ENCODE measurements around the gene CPHXL2. TPM values are rescaled to one million over a fixed set of nuclear protein-coding genes. Genes with fewer than 3 reads are reported as not detected.

Gene CPHXL2
- total RNA-seq, 1 donor from 2014 or later = not detected

GRCh38 chr16:75687361-75687760 is 10.6 kb upstream of the CPHXL2 start:
- Histone ChIP-seq H3K36me3 (no peaks in the 10 kb centered on the region), H3K4me3 (no peak overlapping the region), H3K27ac (no peak overlapping the region), H3K4me1 (no peaks in the 10 kb centered on the region), H3K27me3 (no peaks in the 10 kb centered on the region), H3K9me3 (no peaks in the 10 kb centered on the region)
- intact Hi-C loops (cut with DNase I) = loop anchor here (5.0 kb wide), 1 partner anchor 1835 kb away; no protein-coding TSS in a partner anchor
- no peak for TF ChIP-seq CTCF (IDR thresholded peaks at IDR 0.05)
- no peak for TF ChIP-seq POLR2A (IDR thresholded peaks at IDR 0.05)
- no peak for TF ChIP-seq POLR2AphosphoS5 (IDR thresholded peaks at IDR 0.05; ENCODE audit: insufficient read depth in 1 of 2, low read depth in 1 of 2)
- no peak for DNase-seq (ENCODE audit: extremely low spot score in 2 of 2)

- Histone ChIP-seq H3K27me3 (no peaks in the 10 kb centered on the region), H3K4me1 (no peaks in the 10 kb centered on the region), H3K27ac (no peak overlapping the region), H3K9me3 (no peaks in the 10 kb centered on the region), H3K4me3 (no peak overlapping the region), H3K36me3 (no peaks in the 10 kb centered on the region)
- intact Hi-C loops (cut with DNase I) = no loop called here
- no peak for TF ChIP-seq POLR2A (IDR thresholded peaks at IDR 0.05)
- no peak for TF ChIP-seq POLR2AphosphoS5 (IDR thresholded peaks at IDR 0.05; ENCODE audit: insufficient read depth in 1 of 2, low read depth in 1 of 2)
- TF ChIP-seq CTCF (IDR thresholded peaks at IDR 0.05) = no peak
- no peak for DNase-seq (ENCODE audit: extremely low spot score in 2 of 2)
Measured at GRCh38 chr16:75682308-75682707, 5.5 kb upstream of the CPHXL2 start.

GRCh38 chr16:75679366-75679765 is 2.6 kb upstream of the CPHXL2 start:
- Histone ChIP-seq H3K36me3 (no peaks in the 10 kb centered on the region), H3K4me1 (no peaks in the 10 kb centered on the region), H3K27ac (no peak overlapping the region), H3K4me3 (no peak overlapping the region), H3K9me3 (no peaks in the 10 kb centered on the region), H3K27me3 (no peaks in the 10 kb centered on the region)
- TF ChIP-seq POLR2AphosphoS5 (IDR thresholded peaks at IDR 0.05; ENCODE audit: insufficient read depth in 1 of 2, low read depth in 1 of 2) (no peak), POLR2A (IDR thresholded peaks at IDR 0.05) (no peak), CTCF (IDR thresholded peaks at IDR 0.05) (no peak)
- intact Hi-C loops (cut with DNase I) = no loop called here
- no peak for DNase-seq (ENCODE audit: extremely low spot score in 2 of 2)

GRCh38 chr16:75667503-75667902 is 9.3 kb downstream of the CPHXL2 start:
- intact Hi-C loops (cut with DNase I) = no loop called here
- Histone ChIP-seq H3K27me3 (no peaks in the 10 kb centered on the region), H3K9me3 (no peaks in the 10 kb centered on the region), H3K36me3 (no peaks in the 10 kb centered on the region), H3K4me3 (no peak overlapping the region), H3K4me1 (no peaks in the 10 kb centered on the region), H3K27ac (no peak overlapping the region)
- no peak for DNase-seq (ENCODE audit: extremely low spot score in 2 of 2)
- TF ChIP-seq POLR2A (IDR thresholded peaks at IDR 0.05) = no peak
- no peak for TF ChIP-seq POLR2AphosphoS5 (IDR thresholded peaks at IDR 0.05; ENCODE audit: insufficient read depth in 1 of 2, low read depth in 1 of 2)
- no peak for TF ChIP-seq CTCF (IDR thresholded peaks at IDR 0.05)

- DNase-seq (ENCODE audit: extremely low spot score in 2 of 2) = no peak
- H3K36me3 ChIP-seq = peaks cover 0 to 36% of the 10 kb centered on the region in 2 donors
- no peaks in the 10 kb centered on the region for H3K27me3 ChIP-seq
- H3K9me3 ChIP-seq = no peaks in the 10 kb centered on the region
- no peak overlapping the region for H3K27ac ChIP-seq
- H3K4me3 ChIP-seq = no peak overlapping the region
- intact Hi-C loops (cut with DNase I) = no loop called here
- H3K4me1 ChIP-seq = no peaks in the 10 kb centered on the region
- TF ChIP-seq CTCF (IDR thresholded peaks at IDR 0.05) = no peak
- no peak for TF ChIP-seq POLR2A (IDR thresholded peaks at IDR 0.05)
- no peak for TF ChIP-seq POLR2AphosphoS5 (IDR thresholded peaks at IDR 0.05; ENCODE audit: insufficient read depth in 1 of 2, low read depth in 1 of 2)
Measured at GRCh38 chr16:75660726-75661302, 16.0 kb downstream of the CPHXL2 start.

Measured in vagina (tissue), 2 donors.